ENCODE measurements around the gene ASXL1.

The ASXL1 gene

GRCh38 chr20:32483351-32484224 is 125.5 kb downstream of the ASXL1 start:
- H3K4me1 ChIP-seq = peaks cover 18% of the 10 kb centered on the region
- no peak for TF ChIP-seq CTCF (IDR thresholded peaks at IDR 0.05)

GRCh38 chr20:32484225-32484957 is 126.3 kb downstream of the ASXL1 start:
- Histone ChIP-seq H2AFZ (peak overlapping the region; percentile 70), H3K36me3 (ENCODE audit: control insufficient read depth, insufficient read depth, low read length) (no peaks in the 10 kb centered on the region), H3K9ac (no peak overlapping the region), H3K27ac (peak overlapping the region; percentile 60), H3K4me1 (peaks cover 18% of the 10 kb centered on the region), H3K4me3 (ENCODE audit: low read depth, low read length) (peak overlapping the region; percentile 68), H3K4me2 (ENCODE audit: low read length) (peak overlapping the region; percentile 94), H3K9me3 (ENCODE audit: control insufficient read depth, low read length) (no peaks in the 10 kb centered on the region), H3K27me3 (ENCODE audit: control insufficient read depth, insufficient read depth, low read length) (no peaks in the 10 kb centered on the region), H3K79me2 (peaks cover 6% of the 10 kb centered on the region)
- TF ChIP-seq CTCF (IDR thresholded peaks at IDR 0.05) = no peak

More at GRCh38 chr20:32483351-32484224, 125.5 kb downstream of the ASXL1 start:
- no peak overlapping the region for H3K9ac ChIP-seq
- H2AFZ ChIP-seq = peak overlapping the region; percentile 70
- H3K9me3 ChIP-seq (ENCODE audit: control insufficient read depth, low read length) = no peaks in the 10 kb centered on the region
- peak overlapping the region; percentile 68 for H3K4me3 ChIP-seq (ENCODE audit: low read depth, low read length)
- H3K79me2 ChIP-seq = peaks cover 10% of the 10 kb centered on the region
- H3K27ac ChIP-seq = peak overlapping the region; percentile 61
- H3K36me3 ChIP-seq (ENCODE audit: control insufficient read depth, insufficient read depth, low read length) = no peaks in the 10 kb centered on the region
- H3K4me2 ChIP-seq (ENCODE audit: low read length) = peak overlapping the region; percentile 94
- H3K27me3 ChIP-seq (ENCODE audit: control insufficient read depth, insufficient read depth, low read length) = no peaks in the 10 kb centered on the region

- peak overlapping the region; percentile 68 for H3K4me3 ChIP-seq (ENCODE audit: low read depth, low read length)
- peak; percentile 87 for TF ChIP-seq CTCF (IDR thresholded peaks at IDR 0.05)
- peak overlapping the region; percentile 48 for H2AFZ ChIP-seq
- no peaks in the 10 kb centered on the region for H3K79me2 ChIP-seq
- H3K4me1 ChIP-seq = peaks cover 15% of the 10 kb centered on the region
- peak overlapping the region; percentile 47 for H3K27ac ChIP-seq
- peak overlapping the region; percentile 94 for H3K4me2 ChIP-seq (ENCODE audit: low read length)
- H3K36me3 ChIP-seq (ENCODE audit: control insufficient read depth, insufficient read depth, low read length) = no peaks in the 10 kb centered on the region
- H3K9ac ChIP-seq = no peak overlapping the region
- H3K9me3 ChIP-seq (ENCODE audit: control insufficient read depth, low read length) = no peaks in the 10 kb centered on the region
- no peaks in the 10 kb centered on the region for H3K27me3 ChIP-seq (ENCODE audit: control insufficient read depth, insufficient read depth, low read length)
Measured at GRCh38 chr20:32484958-32485769, 127.0 kb downstream of the ASXL1 start.

- TF ChIP-seq CTCF (IDR thresholded peaks at IDR 0.05) = no peak
- Histone ChIP-seq H3K4me1 (peaks cover 7% of the 10 kb centered on the region), H3K4me3 (ENCODE audit: low read depth, low read length) (no peak overlapping the region), H3K9me3 (ENCODE audit: control insufficient read depth, low read length) (no peaks in the 10 kb centered on the region), H2AFZ (no peak overlapping the region), H3K27ac (peak overlapping the region; percentile 47), H3K4me2 (ENCODE audit: low read length) (no peak overlapping the region), H3K36me3 (ENCODE audit: control insufficient read depth, insufficient read depth, low read length) (no peaks in the 10 kb centered on the region), H3K9ac (no peak overlapping the region), H3K79me2 (no peaks in the 10 kb centered on the region), H3K27me3 (ENCODE audit: control insufficient read depth, insufficient read depth, low read length) (no peaks in the 10 kb centered on the region)
Measured at GRCh38 chr20:32485770-32486478, 127.8 kb downstream of the ASXL1 start.

All from parathyroid adenoma (tissue), 2 donors.